ENCODE measurements around the gene PRSS56.
"Not testable (repeated sequence)": the region's sequence is repeated elsewhere in the genome, so short reads cannot be mapped to it uniquely, and the experiment has no call there.

Gene PRSS56

GRCh38 chr2:232550354-232551249 lies 30.4 kb downstream of the PRSS56 start, which contains the start of the genes EIF4E2 and TIGD1:
TSS of gene EIF4E2 (plus strand) at chr2:232550689. CDS start at chr2:232550725, 36 bp downstream.
TSS of gene TIGD1 (minus strand) at chr2:232550557. CDS start at chr2:232549882, 675 bp downstream.
- Mint-ChIP-seq H3K27ac (peak within 1 kb of the TSS; percentile 100), H3K4me3 (peak within 1 kb of the TSS; percentile 98), H3K27me3 (no peaks in the 10 kb centered on the region), H3K4me1 (peaks cover 77% of the 10 kb centered on the region), H3K36me3 (peaks cover 15% of the 10 kb centered on the region), H3K9me3 (no peaks in the 10 kb centered on the region)

DNA sequence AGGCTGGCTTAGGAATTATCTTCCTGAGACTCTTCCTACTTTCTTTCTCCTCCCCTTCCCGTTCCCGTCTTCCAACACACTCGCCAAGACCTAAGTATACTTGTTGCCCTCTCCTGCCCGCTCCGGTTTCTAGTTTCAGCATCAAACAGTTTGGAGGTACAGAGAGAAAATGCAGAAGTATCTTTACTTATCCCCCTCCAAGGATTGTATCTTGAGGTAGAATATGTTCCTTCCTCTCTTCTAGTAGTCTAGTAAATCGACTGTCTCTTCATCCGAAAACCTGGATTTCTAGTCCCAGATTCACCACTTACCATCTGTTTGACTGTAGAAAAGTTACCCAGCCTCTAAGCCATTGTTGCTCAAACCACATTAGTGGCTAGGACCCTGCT lies 31.1 kb downstream of the PRSS56 start:
- H3K4me3 Mint-ChIP-seq = peak overlapping the region; percentile 98
- peak overlapping the region; percentile 98 for H3K27ac Mint-ChIP-seq
- H3K27me3 Mint-ChIP-seq = no peaks in the 10 kb centered on the region
- H3K4me1 Mint-ChIP-seq = peaks cover 82% of the 10 kb centered on the region
- peaks cover 17% of the 10 kb centered on the region for H3K36me3 Mint-ChIP-seq
- no peaks in the 10 kb centered on the region for H3K9me3 Mint-ChIP-seq

DNA sequence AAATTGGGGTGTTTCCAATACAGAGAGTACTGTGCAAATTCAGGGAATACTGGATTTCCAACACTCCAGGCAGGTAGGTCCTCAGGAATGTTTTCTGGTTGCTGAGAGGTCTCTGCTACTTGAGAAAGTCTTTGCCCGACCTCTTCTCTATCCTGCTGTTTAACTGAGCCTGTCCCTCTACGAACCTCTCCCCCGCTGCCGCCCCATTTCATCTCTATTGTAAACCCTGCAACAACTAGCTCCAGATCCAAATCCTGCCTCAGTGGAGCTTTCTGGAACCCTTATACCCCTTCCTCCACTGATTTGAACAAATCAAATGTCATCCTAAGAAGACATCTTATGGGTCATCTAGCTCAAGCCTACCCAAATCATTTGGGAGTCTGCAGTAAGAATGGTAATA lies 31.6 kb downstream of the PRSS56 start:
- peak overlapping the region; percentile 98 for H3K27ac Mint-ChIP-seq
- no peaks in the 10 kb centered on the region for H3K27me3 Mint-ChIP-seq
- H3K36me3 Mint-ChIP-seq = peaks cover 15% of the 10 kb centered on the region
- peak overlapping the region; percentile 98 for H3K4me3 Mint-ChIP-seq
- H3K4me1 Mint-ChIP-seq = peaks cover 83% of the 10 kb centered on the region
- H3K9me3 Mint-ChIP-seq = no peaks in the 10 kb centered on the region

- H3K36me3 Mint-ChIP-seq = peaks cover 18% of the 10 kb centered on the region
- peaks cover 51% of the 10 kb centered on the region for H3K4me1 Mint-ChIP-seq
- H3K27me3 Mint-ChIP-seq = no peaks in the 10 kb centered on the region
- no peak overlapping the region for H3K4me3 Mint-ChIP-seq
- H3K9me3 Mint-ChIP-seq = no peaks in the 10 kb centered on the region
- H3K27ac Mint-ChIP-seq = peak overlapping the region; percentile 73
Observed at GRCh38 chr2:232556426-232556825, 36.2 kb downstream of the PRSS56 start.

- no peaks in the 10 kb centered on the region for H3K4me1 Mint-ChIP-seq
- no peak overlapping the region for H3K4me3 Mint-ChIP-seq
- no peaks in the 10 kb centered on the region for H3K9me3 Mint-ChIP-seq
- no peak overlapping the region for H3K27ac Mint-ChIP-seq
- H3K36me3 Mint-ChIP-seq = peaks cover 23% of the 10 kb centered on the region
- H3K27me3 Mint-ChIP-seq = no peaks in the 10 kb centered on the region
Observed at GRCh38 chr2:232562515-232563151, 42.4 kb downstream of the PRSS56 start.

DNA sequence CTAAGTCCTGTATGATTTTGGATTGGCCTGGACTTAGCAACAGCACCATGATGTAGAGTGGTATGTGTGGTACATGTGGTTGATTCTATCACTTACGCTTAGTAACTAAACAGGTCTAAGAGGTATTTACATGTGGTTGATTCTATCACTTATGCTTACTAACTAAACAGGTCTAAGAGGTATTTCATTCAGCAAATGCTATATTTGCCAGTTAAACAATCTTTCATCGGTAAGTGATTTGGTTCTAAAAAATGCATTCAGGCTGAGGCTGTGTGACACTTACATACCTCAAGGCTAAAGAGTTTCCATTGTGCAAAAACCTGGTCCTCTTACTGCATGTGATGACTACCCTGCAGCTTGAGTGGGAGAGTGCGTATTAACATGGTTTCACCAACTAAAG lies 43.4 kb downstream of the PRSS56 start:
- H3K9me3 Mint-ChIP-seq = no peaks in the 10 kb centered on the region
- no peak overlapping the region for H3K4me3 Mint-ChIP-seq
- no peaks in the 10 kb centered on the region for H3K4me1 Mint-ChIP-seq
- H3K36me3 Mint-ChIP-seq = peaks cover 22% of the 10 kb centered on the region
- H3K27ac Mint-ChIP-seq = no peak overlapping the region
- H3K27me3 Mint-ChIP-seq = no peaks in the 10 kb centered on the region

- H3K27ac Mint-ChIP-seq = no peak overlapping the region
- H3K4me3 Mint-ChIP-seq = no peak overlapping the region
Observed at GRCh38 chr2:232567721-232568120, 47.5 kb downstream of the PRSS56 start.

DNA sequence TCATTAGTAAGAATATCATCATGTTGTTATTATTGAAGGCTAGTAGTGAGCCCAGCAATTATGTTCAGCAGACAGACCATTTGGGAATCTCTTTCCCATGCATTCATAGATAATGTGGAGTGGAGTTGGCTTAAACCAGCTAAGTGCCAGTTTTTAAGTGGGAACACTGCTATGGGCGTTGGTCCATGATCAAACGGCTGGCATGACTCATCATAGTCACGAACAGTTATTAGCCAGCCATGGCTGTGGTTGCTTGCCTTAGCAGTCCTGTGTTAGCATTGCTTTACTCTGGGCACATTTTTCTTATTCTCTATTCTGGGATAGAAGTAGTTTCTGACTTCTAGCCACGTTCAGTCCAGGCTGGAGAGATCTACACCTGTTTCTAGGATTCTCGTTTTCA lies 48.0 kb downstream of the PRSS56 start:
- Mint-ChIP-seq H3K36me3 (peaks cover 20% of the 10 kb centered on the region), H3K4me3 (no peak overlapping the region), H3K27ac (no peak overlapping the region), H3K4me1 (no peaks in the 10 kb centered on the region), H3K9me3 (no peaks in the 10 kb centered on the region), H3K27me3 (no peaks in the 10 kb centered on the region)

More at GRCh38 chr2:232567721-232568120, 47.5 kb downstream of the PRSS56 start:
- H3K36me3 Mint-ChIP-seq = peaks cover 20% of the 10 kb centered on the region
- no peaks in the 10 kb centered on the region for H3K4me1 Mint-ChIP-seq
- H3K27me3 Mint-ChIP-seq = no peaks in the 10 kb centered on the region
- H3K9me3 Mint-ChIP-seq = no peaks in the 10 kb centered on the region

GRCh38 chr2:232569541-232569940 lies 49.4 kb downstream of the PRSS56 start:
- Mint-ChIP-seq H3K9me3 (no peaks in the 10 kb centered on the region), H3K36me3 (peaks cover 23% of the 10 kb centered on the region), H3K27me3 (no peaks in the 10 kb centered on the region), H3K4me1 (no peaks in the 10 kb centered on the region), H3K4me3 (no peak overlapping the region), H3K27ac (no peak overlapping the region)

DNA sequence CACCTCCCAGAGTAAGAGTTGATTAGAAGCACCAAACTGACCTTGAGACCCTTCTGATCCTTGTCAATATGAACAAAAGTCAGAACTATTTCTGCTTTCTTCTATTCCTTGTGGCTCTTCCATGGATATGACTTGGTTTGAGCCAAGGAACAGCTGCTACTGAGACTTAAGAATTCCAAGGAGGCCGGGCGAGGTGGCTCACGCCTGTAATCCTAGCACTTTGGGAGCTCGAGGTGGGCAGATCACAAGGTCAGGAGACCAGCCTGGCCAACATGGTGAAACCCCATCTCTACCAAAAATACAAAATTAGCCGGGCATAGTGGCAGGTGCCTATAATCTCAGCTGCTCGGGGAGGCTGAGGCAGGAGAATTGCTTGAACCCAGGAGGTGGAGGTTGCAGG lies 50.3 kb downstream of the PRSS56 start:
- H3K36me3 Mint-ChIP-seq = peaks cover 21% of the 10 kb centered on the region
- not testable (repeated sequence) for H3K27me3 Mint-ChIP-seq, H3K9me3 Mint-ChIP-seq, H3K27ac Mint-ChIP-seq, H3K4me1 Mint-ChIP-seq, H3K4me3 Mint-ChIP-seq

DNA sequence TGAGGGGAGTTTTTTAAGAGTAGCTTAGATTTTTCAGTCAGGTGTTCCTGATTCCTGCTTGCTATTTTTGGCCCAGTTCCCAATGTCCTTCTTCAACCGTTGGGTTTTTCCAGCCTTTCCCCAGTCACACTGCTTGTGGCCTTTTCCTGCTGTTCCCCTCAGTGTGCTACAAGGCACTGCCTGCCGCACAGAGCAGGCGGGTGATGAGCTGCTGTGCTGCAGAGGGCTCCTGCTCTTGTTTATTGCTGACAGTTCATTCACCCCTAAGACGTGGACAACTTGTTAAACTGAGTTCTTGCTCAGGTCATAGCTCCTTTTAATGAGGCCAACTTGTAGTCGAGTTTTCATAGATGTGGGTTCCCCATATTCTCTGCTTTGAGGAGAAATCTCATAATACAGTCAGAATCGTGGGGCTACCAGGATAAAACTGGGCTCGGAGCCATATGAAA lies 50.9 kb downstream of the PRSS56 start:
- Mint-ChIP-seq H3K27ac (no peak overlapping the region), H3K4me3 (no peak overlapping the region), H3K4me1 (no peaks in the 10 kb centered on the region), H3K9me3 (no peaks in the 10 kb centered on the region), H3K27me3 (no peaks in the 10 kb centered on the region), H3K36me3 (peaks cover 22% of the 10 kb centered on the region)

- Mint-ChIP-seq H3K36me3 (peaks cover 23% of the 10 kb centered on the region), H3K27ac (no peak overlapping the region), H3K27me3 (no peaks in the 10 kb centered on the region), H3K4me3 (no peak overlapping the region), H3K9me3 (no peaks in the 10 kb centered on the region), H3K4me1 (no peaks in the 10 kb centered on the region)
Observed at GRCh38 chr2:232573042-232573441, 52.9 kb downstream of the PRSS56 start.

- H3K4me3 Mint-ChIP-seq = no peak overlapping the region
- H3K27ac Mint-ChIP-seq = no peak overlapping the region
- no peaks in the 10 kb centered on the region for H3K27me3 Mint-ChIP-seq
- H3K36me3 Mint-ChIP-seq = peaks cover 25% of the 10 kb centered on the region
- no peaks in the 10 kb centered on the region for H3K4me1 Mint-ChIP-seq
- no peaks in the 10 kb centered on the region for H3K9me3 Mint-ChIP-seq
Observed at GRCh38 chr2:232573771-232574435, 53.7 kb downstream of the PRSS56 start.

DNA sequence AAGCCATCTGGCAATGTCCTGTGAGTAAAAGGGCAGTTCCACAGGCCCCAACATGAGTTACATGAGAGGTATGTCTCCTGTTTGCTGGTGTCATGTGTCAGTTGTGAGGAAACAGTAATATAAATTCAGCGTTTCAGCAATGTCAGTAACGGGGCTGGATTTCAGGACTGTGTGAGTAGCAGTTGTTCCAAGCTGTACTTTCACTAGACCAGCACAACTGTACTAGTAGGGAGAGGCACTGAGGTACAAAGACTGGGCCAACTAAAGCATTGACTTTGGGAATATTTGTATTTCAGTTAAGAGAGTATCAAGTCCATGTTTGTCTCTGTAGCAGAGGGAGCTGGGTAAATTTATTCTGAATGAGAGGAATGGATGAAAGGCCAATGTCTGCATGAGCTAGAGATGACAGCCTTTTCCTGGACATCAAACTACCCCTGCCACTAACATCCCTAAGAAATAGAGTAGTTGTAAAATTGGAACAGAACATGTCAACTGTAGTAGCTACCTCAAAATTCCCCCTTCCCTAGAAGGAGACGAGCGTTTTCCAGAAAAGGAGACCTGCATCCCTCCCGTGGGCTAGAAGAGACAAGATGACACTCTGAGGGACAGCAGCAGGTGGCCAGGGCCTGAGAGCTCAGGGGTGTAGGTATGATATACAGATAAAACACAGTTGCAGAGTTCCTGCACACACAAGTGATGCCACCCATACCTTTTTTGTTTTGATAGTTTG lies 54.7 kb downstream of the PRSS56 start:
- Mint-ChIP-seq H3K9me3 (no peaks in the 10 kb centered on the region), H3K4me1 (no peaks in the 10 kb centered on the region), H3K36me3 (peaks cover 25% of the 10 kb centered on the region), H3K27me3 (no peaks in the 10 kb centered on the region), H3K4me3 (no peak overlapping the region), H3K27ac (no peak overlapping the region)
